ENCODE results near the gene MALRD1.

MALRD1 gene

GRCh38 chr10:19563388-19564141 is 515.0 kb downstream of the MALRD1 start:
- Mint-ChIP-seq H3K36me3 (no peaks in the 10 kb centered on the region), H3K9me3 (no peaks in the 10 kb centered on the region), H3K27ac (no peak overlapping the region), H3K4me1 (no peaks in the 10 kb centered on the region), H3K4me3 (no peak overlapping the region), H3K27me3 (no peaks in the 10 kb centered on the region)
- ATAC-seq: no peak

- Mint-ChIP-seq H3K9me3 (peaks cover 6% of the 10 kb centered on the region), H3K4me3 (no peak overlapping the region), H3K36me3 (no peaks in the 10 kb centered on the region), H3K27me3 (no peaks in the 10 kb centered on the region), H3K4me1 (no peaks in the 10 kb centered on the region), H3K27ac (no peak overlapping the region)
- no peak for ATAC-seq
Measured at GRCh38 chr10:19570120-19570519, 521.5 kb downstream of the MALRD1 start.

DNA sequence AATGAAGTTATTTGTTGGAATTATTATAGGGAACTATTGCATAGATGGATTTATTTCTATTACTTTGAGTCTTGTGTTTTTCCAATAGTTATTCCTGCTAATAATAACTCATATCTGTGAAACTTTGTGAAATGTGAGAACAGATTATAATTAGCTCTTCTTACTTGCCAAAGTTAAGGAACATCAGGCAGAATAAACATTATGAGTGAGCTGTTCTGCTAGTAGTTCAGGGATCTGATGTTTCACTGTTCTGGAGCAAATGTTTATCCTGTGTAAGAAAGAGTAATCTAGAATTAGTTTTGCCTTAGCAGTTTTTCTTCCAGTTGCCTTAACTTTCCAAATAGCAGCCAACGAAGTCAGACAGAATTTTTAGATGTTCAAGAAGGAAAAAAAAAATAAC is 522.4 kb downstream of the MALRD1 start:
- H3K4me3 Mint-ChIP-seq: no peak overlapping the region
- no peak for ATAC-seq
- no peaks in the 10 kb centered on the region for H3K27me3 Mint-ChIP-seq
- H3K27ac Mint-ChIP-seq: no peak overlapping the region
- no peaks in the 10 kb centered on the region for H3K4me1 Mint-ChIP-seq
- H3K36me3 Mint-ChIP-seq: no peaks in the 10 kb centered on the region
- H3K9me3 Mint-ChIP-seq: peaks cover 6% of the 10 kb centered on the region

GRCh38 chr10:19572056-19572455 is 523.5 kb downstream of the MALRD1 start:
- no peak overlapping the region for H3K4me3 Mint-ChIP-seq
- H3K4me1 Mint-ChIP-seq: no peaks in the 10 kb centered on the region
- no peaks in the 10 kb centered on the region for H3K27me3 Mint-ChIP-seq
- no peak for ATAC-seq
- no peak overlapping the region for H3K27ac Mint-ChIP-seq
- peaks cover 6% of the 10 kb centered on the region for H3K9me3 Mint-ChIP-seq
- no peaks in the 10 kb centered on the region for H3K36me3 Mint-ChIP-seq

GRCh38 chr10:19576576-19576975 is 528.0 kb downstream of the MALRD1 start:
- no peak overlapping the region for H3K4me3 Mint-ChIP-seq
- no peaks in the 10 kb centered on the region for H3K36me3 Mint-ChIP-seq
- no peak for ATAC-seq
- H3K4me1 Mint-ChIP-seq: no peaks in the 10 kb centered on the region
- H3K9me3 Mint-ChIP-seq: peaks cover 6% of the 10 kb centered on the region
- no peaks in the 10 kb centered on the region for H3K27me3 Mint-ChIP-seq
- no peak overlapping the region for H3K27ac Mint-ChIP-seq

GRCh38 chr10:19577381-19577780 is 528.8 kb downstream of the MALRD1 start:
- no peaks in the 10 kb centered on the region for H3K36me3 Mint-ChIP-seq
- no peak overlapping the region for H3K27ac Mint-ChIP-seq
- no peak for ATAC-seq
- H3K9me3 Mint-ChIP-seq: peaks cover 6% of the 10 kb centered on the region
- H3K27me3 Mint-ChIP-seq: no peaks in the 10 kb centered on the region
- no peaks in the 10 kb centered on the region for H3K4me1 Mint-ChIP-seq
- no peak overlapping the region for H3K4me3 Mint-ChIP-seq

- H3K36me3 Mint-ChIP-seq: no peaks in the 10 kb centered on the region
- no peak for ATAC-seq
- H3K27me3 Mint-ChIP-seq: no peaks in the 10 kb centered on the region
- peaks cover 6% of the 10 kb centered on the region for H3K9me3 Mint-ChIP-seq
- H3K27ac Mint-ChIP-seq: no peak overlapping the region
- no peaks in the 10 kb centered on the region for H3K4me1 Mint-ChIP-seq
- H3K4me3 Mint-ChIP-seq: no peak overlapping the region
Measured at GRCh38 chr10:19577807-19578206, 529.2 kb downstream of the MALRD1 start.

DNA sequence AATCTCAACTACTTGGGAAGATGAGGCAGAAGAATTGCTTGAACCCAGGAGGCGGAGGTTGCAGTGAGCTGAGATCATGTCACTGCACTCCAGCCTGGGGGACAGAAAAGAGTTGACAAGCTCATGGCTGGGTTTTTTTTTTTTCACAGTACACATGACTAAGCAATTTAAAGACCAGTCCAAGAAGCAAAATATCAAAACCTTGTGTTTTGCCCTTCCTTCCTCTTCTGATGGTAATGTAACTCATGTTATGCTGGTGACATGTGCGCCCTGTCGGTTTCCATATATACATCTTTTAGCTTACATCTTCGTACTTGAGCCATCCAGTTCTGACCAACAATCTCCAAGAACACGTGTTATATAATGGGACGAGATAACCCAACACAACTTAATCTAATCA is 530.0 kb downstream of the MALRD1 start:
- ATAC-seq: no peak
- H3K27me3 Mint-ChIP-seq: no peaks in the 10 kb centered on the region
- no peaks in the 10 kb centered on the region for H3K36me3 Mint-ChIP-seq
- no peak overlapping the region for H3K27ac Mint-ChIP-seq
- H3K4me3 Mint-ChIP-seq: no peak overlapping the region
- peaks cover 6% of the 10 kb centered on the region for H3K9me3 Mint-ChIP-seq
- H3K4me1 Mint-ChIP-seq: no peaks in the 10 kb centered on the region

GRCh38 chr10:19579761-19580545 is 531.4 kb downstream of the MALRD1 start:
- ATAC-seq: no peak
- Mint-ChIP-seq H3K4me1 (no peaks in the 10 kb centered on the region), H3K27ac (no peak overlapping the region), H3K36me3 (no peaks in the 10 kb centered on the region), H3K27me3 (no peaks in the 10 kb centered on the region), H3K9me3 (peaks cover 1% of the 10 kb centered on the region), H3K4me3 (no peak overlapping the region)

- Mint-ChIP-seq H3K4me3 (no peak overlapping the region), H3K9me3 (peaks cover 2% of the 10 kb centered on the region), H3K27me3 (no peaks in the 10 kb centered on the region), H3K4me1 (no peaks in the 10 kb centered on the region), H3K27ac (no peak overlapping the region), H3K36me3 (no peaks in the 10 kb centered on the region)
- ATAC-seq: no peak
Measured at GRCh38 chr10:19580691-19581090, 532.1 kb downstream of the MALRD1 start.

GRCh38 chr10:19588608-19589007 is 540.0 kb downstream of the MALRD1 start:
- Mint-ChIP-seq H3K4me1 (no peaks in the 10 kb centered on the region), H3K27ac (no peak overlapping the region), H3K9me3 (peaks cover 2% of the 10 kb centered on the region), H3K4me3 (no peak overlapping the region), H3K36me3 (no peaks in the 10 kb centered on the region), H3K27me3 (no peaks in the 10 kb centered on the region)
- no peak for ATAC-seq

GRCh38 chr10:19592276-19592675 is 543.7 kb downstream of the MALRD1 start:
- Mint-ChIP-seq H3K9me3 (peaks cover 3% of the 10 kb centered on the region), H3K36me3 (no peaks in the 10 kb centered on the region), H3K4me1 (no peaks in the 10 kb centered on the region), H3K27me3 (no peaks in the 10 kb centered on the region), H3K27ac (no peak overlapping the region), H3K4me3 (no peak overlapping the region)
- ATAC-seq: no peak

DNA sequence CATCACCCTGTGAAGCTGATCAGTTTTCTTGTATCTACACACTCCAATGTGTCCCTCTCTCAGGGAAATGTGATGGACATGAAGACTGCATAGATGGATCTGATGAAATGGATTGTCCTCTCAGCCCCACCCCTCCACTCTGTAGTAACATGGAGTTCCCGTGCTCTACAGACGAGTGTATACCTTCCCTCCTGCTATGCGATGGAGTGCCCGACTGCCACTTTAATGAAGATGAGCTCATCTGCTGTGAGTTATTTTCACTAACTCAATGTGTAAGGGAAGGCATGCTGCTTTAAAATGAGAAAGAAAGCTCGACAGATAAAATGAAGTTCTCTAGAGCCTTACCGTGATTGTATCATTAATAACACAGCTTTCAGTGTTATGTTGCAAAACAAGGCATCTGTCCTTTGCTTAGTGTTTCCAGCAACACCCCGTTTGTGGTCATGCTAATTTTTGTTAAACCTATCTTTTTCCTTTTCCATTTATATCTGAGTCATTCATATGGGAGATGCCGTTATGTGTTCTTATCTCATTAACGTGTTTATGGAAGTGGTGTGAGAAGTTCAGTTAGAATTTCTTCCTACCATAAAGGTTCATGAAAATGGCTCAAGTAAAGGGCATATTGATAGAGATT is 546.7 kb downstream of the MALRD1 start:
- Mint-ChIP-seq H3K4me1 (no peaks in the 10 kb centered on the region), H3K9me3 (peaks cover 13% of the 10 kb centered on the region), H3K36me3 (no peaks in the 10 kb centered on the region), H3K27me3 (no peaks in the 10 kb centered on the region), H3K4me3 (no peak overlapping the region), H3K27ac (no peak overlapping the region)
- ATAC-seq: no peak

DNA sequence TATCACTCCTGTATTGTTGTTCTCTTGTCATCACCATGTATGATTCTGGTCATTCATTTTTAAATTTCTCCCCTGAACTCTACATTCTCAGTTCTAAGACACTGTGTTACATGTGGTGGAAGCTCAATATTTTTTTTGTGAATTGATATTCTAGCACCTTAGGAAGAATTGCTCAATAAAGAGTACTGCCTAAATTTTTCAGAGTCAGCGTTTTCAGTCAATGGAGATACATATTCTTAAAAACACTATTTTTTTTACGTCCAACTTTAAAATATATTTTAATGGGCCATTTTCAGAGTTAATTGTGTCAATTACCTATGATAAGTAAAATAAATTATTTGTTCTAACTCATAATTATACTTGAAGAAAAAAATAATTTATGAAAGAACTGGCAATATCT is 557.2 kb downstream of the MALRD1 start:
- Mint-ChIP-seq H3K9me3 (no peaks in the 10 kb centered on the region), H3K4me3 (no peak overlapping the region), H3K27ac (no peak overlapping the region), H3K27me3 (no peaks in the 10 kb centered on the region), H3K4me1 (no peaks in the 10 kb centered on the region), H3K36me3 (no peaks in the 10 kb centered on the region)
- ATAC-seq: no peak

DNA sequence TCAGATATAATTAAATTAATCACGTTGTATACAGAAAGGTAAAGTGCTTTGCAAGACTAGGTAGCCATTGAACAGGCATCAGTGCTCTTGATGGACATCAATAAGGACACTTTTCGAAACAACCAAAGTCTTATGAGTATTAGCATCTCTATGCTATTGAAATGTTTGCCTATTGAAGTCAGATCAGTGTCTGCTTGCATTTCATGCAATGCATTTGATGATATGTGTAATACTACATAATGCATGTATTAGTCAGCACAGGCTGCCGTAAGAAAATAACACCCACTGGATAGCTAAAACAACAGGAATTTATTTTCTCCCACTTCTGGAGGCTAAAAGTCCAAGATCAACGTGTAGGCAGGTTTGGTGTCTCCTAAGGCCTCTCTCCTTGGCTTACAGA is 558.4 kb downstream of the MALRD1 start:
- Mint-ChIP-seq H3K4me1 (no peaks in the 10 kb centered on the region), H3K27ac (no peak overlapping the region), H3K36me3 (no peaks in the 10 kb centered on the region), H3K27me3 (no peaks in the 10 kb centered on the region), H3K9me3 (no peaks in the 10 kb centered on the region), H3K4me3 (no peak overlapping the region)
- no peak for ATAC-seq

DNA sequence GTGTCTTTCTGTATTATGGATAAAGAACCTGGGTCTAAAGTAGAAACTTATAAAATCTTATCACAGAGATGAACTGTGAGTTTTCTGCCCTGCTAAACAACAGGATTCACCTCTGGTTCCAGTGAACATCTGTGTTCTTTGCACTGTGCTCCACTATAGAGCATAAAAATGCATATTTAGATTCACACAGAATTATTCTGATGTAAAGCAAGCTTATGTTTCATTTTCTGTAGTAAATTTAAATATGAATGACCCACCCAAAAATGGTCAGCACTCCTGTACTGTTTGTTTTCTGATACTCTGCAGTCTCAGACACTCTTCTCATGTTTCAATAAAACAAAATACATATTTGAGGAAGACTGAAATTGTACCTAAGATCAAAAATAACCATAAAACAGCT is 563.2 kb downstream of the MALRD1 start:
- no peaks in the 10 kb centered on the region for H3K9me3 Mint-ChIP-seq
- no peak overlapping the region for H3K27ac Mint-ChIP-seq
- H3K36me3 Mint-ChIP-seq: no peaks in the 10 kb centered on the region
- ATAC-seq: no peak
- H3K4me1 Mint-ChIP-seq: no peaks in the 10 kb centered on the region
- H3K27me3 Mint-ChIP-seq: no peaks in the 10 kb centered on the region
- no peak overlapping the region for H3K4me3 Mint-ChIP-seq
